HepG2 (cell line): ENCODE results near the gene NFIL3. TPM values are rescaled to one million over a fixed set of nuclear protein-coding genes. Genes with fewer than 3 reads are reported as not detected.
A peak's percentile ranks its signal among the peaks of the same experiment; 100 is the strongest.

Source experiments
- ATF7 ChIP-seq, 2 experiments: fragments of 450-650 bp in 1 of 2; sonication (generic) in 1 of 2; formaldehyde crosslinking in 1 of 2; IDR thresholded peaks; 2 replicates each; pipeline versions ENCODE4 v1.4.0 to v1.6.1; 2016 to 2020; ENCODE audit warnings: antibody characterized with exemption in 1 of 2, mild to moderate bottlenecking in 1 of 2, missing genetic modification reagents in 1 of 2
- CBX5 ChIP-seq: sonication (generic); formaldehyde crosslinking; IDR thresholded peaks from 2 replicates; pipeline ENCODE4 v1.4.0; 2020; ENCODE audit warnings: missing genetic modification reagents, borderline replicate concordance
- CCAR2 ChIP-seq: fragments of 200-400 bp; formaldehyde crosslinking; optimal IDR thresholded peaks from 2 replicates; pipeline ENCODE3; 2018; ENCODE audit warnings: low read depth, mild to moderate bottlenecking, low read length, moderate library complexity
- CREB1 ChIP-seq, 2 experiments: fragments of 450-650 bp in 1 of 2; IDR thresholded peaks; 2 replicates each; pipeline ENCODE4 v1.6.1; 2016 to 2017; ENCODE audit warnings: control low read depth in 1 of 2, mild to moderate bottlenecking in 1 of 2, missing compliant biosample characterization in 1 of 2, missing genetic modification characterization in 1 of 2
- GLI4 ChIP-seq: sonication (generic); formaldehyde crosslinking; IDR thresholded peaks from 2 replicates; pipeline ENCODE4 v1.5.1; 2020; ENCODE audit warnings: missing genetic modification reagents, mild to moderate bottlenecking, moderate library complexity, borderline replicate concordance
- KLF11 ChIP-seq: IDR thresholded peaks from 2 replicates; pipeline ENCODE4 v1.6.1; 2016; ENCODE audit warnings: missing compliant biosample characterization
- MED1 ChIP-seq: sonication (generic); formaldehyde crosslinking; IDR thresholded peaks from 2 replicates; pipeline ENCODE4 v1.4.0; 2020; ENCODE audit warnings: missing genetic modification reagents
- PAF1 ChIP-seq: IDR thresholded peaks from 2 replicates; pipeline ENCODE4 v1.6.1; 2016; ENCODE audit warnings: missing genetic modification reagents, missing compliant biosample characterization
- YEATS4 ChIP-seq: sonication (generic); formaldehyde crosslinking; IDR thresholded peaks from 2 replicates; pipeline ENCODE4 v1.4.0; 2020; ENCODE audit warnings: missing genetic modification reagents, borderline replicate concordance
- ZNF761 ChIP-seq: sonication (generic); formaldehyde crosslinking; conservative IDR thresholded peaks from 2 replicates; pipeline ENCODE4 v1.4.0; 2020; ENCODE audit warnings: mild to moderate bottlenecking, missing genetic modification reagents
- ZNF792 ChIP-seq: IDR thresholded peaks from 2 replicates; pipeline ENCODE4 v1.6.1; 2016
- polyA plus RNA-seq, 8 experiments: library from polyadenylated mRNA; depleted of rRNA in 3 of 8; stranded (reverse) in 7 of 8; unstranded in 1 of 8; fragments of >200 nt; fragmentation: Illumina TruSeq in 4 of 8; extraction: Trizol in 4 of 8; gene quantifications; 2 replicates each; pipeline versions ENCODE4 v1.2.1 to v1.2.3, GENCODE V29; 2011 to 2016; ENCODE audit warnings: low read depth in 4 of 8, missing spikeins in 1 of 8, mixed read lengths in 1 of 8; ENCODE audit not compliant: insufficient read depth in 1 of 8
- total RNA-seq, 5 experiments: library from RNA; depleted of rRNA; stranded (reverse); fragments of >200 nt; fragmentation: Illumina TruSeq; extraction: Trizol; gene quantifications; 2 replicates each; pipeline ENCODE4 v1.2.3, GENCODE V29; 2016; ENCODE audit warnings: low read depth in 1 of 5
- TF ChIP-seq, protein P1 (sequence below): sonication (generic); formaldehyde crosslinking; IDR thresholded peaks from 2 replicates; pipeline ENCODE4 v1.8.0; 2023; ENCODE audit warnings: mild to moderate bottlenecking, missing genetic modification reagents
- TF ChIP-seq, protein P2 (sequence below): IDR thresholded peaks from 2 replicates; pipeline ENCODE4 v1.4.0; 2020; ENCODE audit warnings: mild to moderate bottlenecking, missing genetic modification reagents
- TF ChIP-seq, protein P3 (sequence below): sonication (generic); formaldehyde crosslinking; IDR thresholded peaks from 2 replicates; pipeline ENCODE4 v1.5.0; 2020; ENCODE audit warnings: mild to moderate bottlenecking, missing genetic modification reagents
- TF ChIP-seq, protein P4 (sequence below), 2 experiments: sonication (generic) in 1 of 2; formaldehyde crosslinking in 1 of 2; IDR thresholded peaks; 2 replicates each; pipeline versions ENCODE4 v1.5.1 to v1.6.1; 2011 to 2020; ENCODE audit warnings: borderline replicate concordance in 1 of 2, low read depth in 1 of 2, low read length in 1 of 2, mild to moderate bottlenecking in 1 of 2, missing genetic modification reagents in 1 of 2, moderate library complexity in 1 of 2
- TF ChIP-seq, protein P5 (sequence below): sonication (generic); formaldehyde crosslinking; IDR thresholded peaks from 2 replicates; pipeline ENCODE4 v1.5.1; 2020; ENCODE audit warnings: missing genetic modification reagents, mild to moderate bottlenecking, borderline replicate concordance

The NFIL3 gene
- total and polyA plus RNA-seq, 2 of the 13 experiments (the other 11 are each of a cell fraction or from before 2014, with no cell fraction given): 46.6 to 54.2 TPM

DNA sequence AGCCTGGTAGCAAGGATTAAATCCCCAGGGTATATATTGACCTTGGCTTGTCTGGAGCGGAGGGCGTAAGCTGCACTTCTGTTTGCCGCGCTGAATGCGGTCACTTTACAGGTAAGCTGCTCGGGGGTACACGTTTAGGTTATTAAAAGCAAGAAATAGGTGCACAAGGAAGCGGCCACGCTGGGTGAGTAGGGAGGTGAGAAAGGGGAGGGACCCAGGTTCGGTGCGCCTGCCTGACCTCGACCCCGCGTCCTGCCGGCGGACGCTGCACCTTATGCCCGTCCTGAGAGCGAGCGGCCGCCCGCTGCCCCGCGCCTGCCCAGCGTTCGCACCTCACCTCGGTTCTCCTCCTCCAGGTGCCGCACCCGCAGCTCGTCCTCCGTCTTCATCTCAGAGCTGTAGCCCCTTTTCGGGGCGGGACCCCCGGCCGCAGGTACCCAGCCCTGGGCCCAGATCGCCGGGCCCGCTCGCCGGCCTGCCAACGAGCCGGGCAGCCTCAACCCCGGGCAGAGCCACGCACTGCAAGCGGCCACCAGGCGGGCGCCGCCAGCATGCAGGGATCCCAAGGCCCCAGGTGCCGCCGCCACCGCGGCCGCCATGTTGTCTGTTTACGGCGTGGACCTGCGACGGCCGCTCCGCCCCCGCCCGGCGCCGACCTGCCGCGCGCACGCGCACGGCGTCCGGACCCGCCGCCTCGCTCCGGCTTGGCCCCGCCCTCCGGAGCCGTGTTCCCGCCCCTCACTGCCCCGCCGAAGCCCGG is 62.2 kb downstream of the NFIL3 start, which contains the start of gene AUH (continued):
- TF ChIP-seq, protein P1, sequence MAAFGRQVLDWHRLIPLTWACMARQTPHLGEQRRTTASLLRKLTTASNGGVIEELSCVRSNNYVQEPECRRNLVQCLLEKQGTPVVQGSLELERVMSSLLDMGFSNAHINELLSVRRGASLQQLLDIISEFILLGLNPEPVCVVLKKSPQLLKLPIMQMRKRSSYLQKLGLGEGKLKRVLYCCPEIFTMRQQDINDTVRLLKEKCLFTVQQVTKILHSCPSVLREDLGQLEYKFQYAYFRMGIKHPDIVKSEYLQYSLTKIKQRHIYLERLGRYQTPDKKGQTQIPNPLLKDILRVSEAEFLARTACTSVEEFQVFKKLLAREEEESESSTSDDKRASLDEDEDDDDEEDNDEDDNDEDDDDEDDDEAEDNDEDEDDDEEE: 0 out of 2 replicates have a peak, but pooled peaks have one; percentile 59
- TF ChIP-seq ZNF792 (no peak), CBX5 (CRISPR knock-in tag) (no peak), GLI4 (CRISPR knock-in tag) (no peak), MED1 (CRISPR knock-in tag) (peak; percentile 53), CREB1 (IDR thresholded peaks at IDR 0.05) (no peak; the same call in 1 of the 2 replicates), CREB1 (CRISPR knock-in tag; IDR thresholded peaks at IDR 0.05) (no peak), CCAR2 (no peak), ATF7 (IDR thresholded peaks at IDR 0.05) (no peak), ATF7 (CRISPR knock-in tag; IDR thresholded peaks at IDR 0.05) (no peak), KLF11 (CRISPR knock-in tag) (no peak), PAF1 (CRISPR knock-in tag) (no peak), YEATS4 (CRISPR knock-in tag) (no peak; the same call in none of the 2 replicates), ZNF761 (CRISPR knock-in tag) (0 out of 2 replicates have a peak, but pooled peaks have one; percentile 55)
- TF ChIP-seq, protein P2, sequence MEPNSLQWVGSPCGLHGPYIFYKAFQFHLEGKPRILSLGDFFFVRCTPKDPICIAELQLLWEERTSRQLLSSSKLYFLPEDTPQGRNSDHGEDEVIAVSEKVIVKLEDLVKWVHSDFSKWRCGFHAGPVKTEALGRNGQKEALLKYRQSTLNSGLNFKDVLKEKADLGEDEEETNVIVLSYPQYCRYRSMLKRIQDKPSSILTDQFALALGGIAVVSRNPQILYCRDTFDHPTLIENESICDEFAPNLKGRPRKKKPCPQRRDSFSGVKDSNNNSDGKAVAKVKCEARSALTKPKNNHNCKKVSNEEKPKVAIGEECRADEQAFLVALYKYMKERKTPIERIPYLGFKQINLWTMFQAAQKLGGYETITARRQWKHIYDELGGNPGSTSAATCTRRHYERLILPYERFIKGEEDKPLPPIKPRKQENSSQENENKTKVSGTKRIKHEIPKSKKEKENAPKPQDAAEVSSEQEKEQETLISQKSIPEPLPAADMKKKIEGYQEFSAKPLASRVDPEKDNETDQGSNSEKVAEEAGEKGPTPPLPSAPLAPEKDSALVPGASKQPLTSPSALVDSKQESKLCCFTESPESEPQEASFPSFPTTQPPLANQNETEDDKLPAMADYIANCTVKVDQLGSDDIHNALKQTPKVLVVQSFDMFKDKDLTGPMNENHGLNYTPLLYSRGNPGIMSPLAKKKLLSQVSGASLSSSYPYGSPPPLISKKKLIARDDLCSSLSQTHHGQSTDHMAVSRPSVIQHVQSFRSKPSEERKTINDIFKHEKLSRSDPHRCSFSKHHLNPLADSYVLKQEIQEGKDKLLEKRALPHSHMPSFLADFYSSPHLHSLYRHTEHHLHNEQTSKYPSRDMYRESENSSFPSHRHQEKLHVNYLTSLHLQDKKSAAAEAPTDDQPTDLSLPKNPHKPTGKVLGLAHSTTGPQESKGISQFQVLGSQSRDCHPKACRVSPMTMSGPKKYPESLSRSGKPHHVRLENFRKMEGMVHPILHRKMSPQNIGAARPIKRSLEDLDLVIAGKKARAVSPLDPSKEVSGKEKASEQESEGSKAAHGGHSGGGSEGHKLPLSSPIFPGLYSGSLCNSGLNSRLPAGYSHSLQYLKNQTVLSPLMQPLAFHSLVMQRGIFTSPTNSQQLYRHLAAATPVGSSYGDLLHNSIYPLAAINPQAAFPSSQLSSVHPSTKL (CRISPR knock-in tag): 0 out of 2 replicates have a peak, but pooled peaks have one; percentile 32
- TF ChIP-seq, protein P3, sequence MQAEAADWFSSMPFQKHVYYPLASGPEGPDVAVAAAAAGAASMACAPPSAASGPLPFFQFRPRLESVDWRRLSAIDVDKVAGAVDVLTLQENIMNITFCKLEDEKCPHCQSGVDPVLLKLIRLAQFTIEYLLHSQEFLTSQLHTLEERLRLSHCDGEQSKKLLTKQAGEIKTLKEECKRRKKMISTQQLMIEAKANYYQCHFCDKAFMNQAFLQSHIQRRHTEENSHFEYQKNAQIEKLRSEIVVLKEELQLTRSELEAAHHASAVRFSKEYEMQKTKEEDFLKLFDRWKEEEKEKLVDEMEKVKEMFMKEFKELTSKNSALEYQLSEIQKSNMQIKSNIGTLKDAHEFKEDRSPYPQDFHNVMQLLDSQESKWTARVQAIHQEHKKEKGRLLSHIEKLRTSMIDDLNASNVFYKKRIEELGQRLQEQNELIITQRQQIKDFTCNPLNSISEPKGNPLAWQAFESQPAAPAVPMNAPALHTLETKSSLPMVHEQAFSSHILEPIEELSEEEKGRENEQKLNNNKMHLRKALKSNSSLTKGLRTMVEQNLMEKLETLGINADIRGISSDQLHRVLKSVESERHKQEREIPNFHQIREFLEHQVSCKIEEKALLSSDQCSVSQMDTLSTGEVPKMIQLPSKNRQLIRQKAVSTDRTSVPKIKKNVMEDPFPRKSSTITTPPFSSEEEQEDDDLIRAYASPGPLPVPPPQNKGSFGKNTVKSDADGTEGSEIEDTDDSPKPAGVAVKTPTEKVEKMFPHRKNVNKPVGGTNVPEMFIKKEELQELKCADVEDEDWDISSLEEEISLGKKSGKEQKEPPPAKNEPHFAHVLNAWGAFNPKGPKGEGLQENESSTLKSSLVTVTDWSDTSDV (CRISPR knock-in tag): no peak
- TF ChIP-seq, protein P4, sequence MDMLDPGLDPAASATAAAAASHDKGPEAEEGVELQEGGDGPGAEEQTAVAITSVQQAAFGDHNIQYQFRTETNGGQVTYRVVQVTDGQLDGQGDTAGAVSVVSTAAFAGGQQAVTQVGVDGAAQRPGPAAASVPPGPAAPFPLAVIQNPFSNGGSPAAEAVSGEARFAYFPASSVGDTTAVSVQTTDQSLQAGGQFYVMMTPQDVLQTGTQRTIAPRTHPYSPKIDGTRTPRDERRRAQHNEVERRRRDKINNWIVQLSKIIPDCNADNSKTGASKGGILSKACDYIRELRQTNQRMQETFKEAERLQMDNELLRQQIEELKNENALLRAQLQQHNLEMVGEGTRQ (IDR thresholded peaks at IDR 0.05; ENCODE audit: low read depth, low read length): no peak
- TF ChIP-seq, protein P4 (CRISPR knock-in tag; IDR thresholded peaks at IDR 0.05; ENCODE audit: borderline replicate concordance): no peak
- TF ChIP-seq, protein P5, sequence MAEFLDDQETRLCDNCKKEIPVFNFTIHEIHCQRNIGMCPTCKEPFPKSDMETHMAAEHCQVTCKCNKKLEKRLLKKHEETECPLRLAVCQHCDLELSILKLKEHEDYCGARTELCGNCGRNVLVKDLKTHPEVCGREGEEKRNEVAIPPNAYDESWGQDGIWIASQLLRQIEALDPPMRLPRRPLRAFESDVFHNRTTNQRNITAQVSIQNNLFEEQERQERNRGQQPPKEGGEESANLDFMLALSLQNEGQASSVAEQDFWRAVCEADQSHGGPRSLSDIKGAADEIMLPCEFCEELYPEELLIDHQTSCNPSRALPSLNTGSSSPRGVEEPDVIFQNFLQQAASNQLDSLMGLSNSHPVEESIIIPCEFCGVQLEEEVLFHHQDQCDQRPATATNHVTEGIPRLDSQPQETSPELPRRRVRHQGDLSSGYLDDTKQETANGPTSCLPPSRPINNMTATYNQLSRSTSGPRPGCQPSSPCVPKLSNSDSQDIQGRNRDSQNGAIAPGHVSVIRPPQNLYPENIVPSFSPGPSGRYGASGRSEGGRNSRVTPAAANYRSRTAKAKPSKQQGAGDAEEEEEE (CRISPR knock-in tag): no peak
